Neuron (in vitro differentiated cells): ENCODE data around the gene BRD7.

ENCODE experiments used
- H2AFZ ChIP-seq: one replicate; pipeline ENCODE4 v1.6.1; 2013; ENCODE audit warnings: low read depth, mild to moderate bottlenecking, inconsistent platforms, low read length, moderate library complexity
- H3K27me3 ChIP-seq: one replicate; pipeline ENCODE4 v1.6.1; 2013; ENCODE audit warnings: low read length; ENCODE audit not compliant: insufficient read depth
- H3K36me3 ChIP-seq: one replicate; pipeline ENCODE4 v1.6.1; 2013; ENCODE audit warnings: low read length; ENCODE audit not compliant: insufficient read depth
- H3K4me1 ChIP-seq: one replicate; pipeline ENCODE4 v1.6.1; 2013; ENCODE audit warnings: low read length; ENCODE audit not compliant: insufficient read depth
- H3K4me3 ChIP-seq: 2 replicates; pipeline ENCODE4 v1.5.1; 2013; ENCODE audit warnings: mild to moderate bottlenecking, low read length, moderate library complexity
- H3K9me3 ChIP-seq: one replicate; pipeline ENCODE4 v1.6.1; 2013; ENCODE audit warnings: low read length

Gene BRD7

GRCh38 chr16:50381679-50382440, 13.1 kb upstream of the BRD7 start:
- H3K4me3 ChIP-seq = no peak overlapping the region
- H2AFZ ChIP-seq = no peak overlapping the region
- no peaks in the 10 kb centered on the region for H3K27me3 ChIP-seq
- H3K36me3 ChIP-seq = no peaks in the 10 kb centered on the region
- no peaks in the 10 kb centered on the region for H3K9me3 ChIP-seq
- peaks cover 7% of the 10 kb centered on the region for H3K4me1 ChIP-seq

DNA sequence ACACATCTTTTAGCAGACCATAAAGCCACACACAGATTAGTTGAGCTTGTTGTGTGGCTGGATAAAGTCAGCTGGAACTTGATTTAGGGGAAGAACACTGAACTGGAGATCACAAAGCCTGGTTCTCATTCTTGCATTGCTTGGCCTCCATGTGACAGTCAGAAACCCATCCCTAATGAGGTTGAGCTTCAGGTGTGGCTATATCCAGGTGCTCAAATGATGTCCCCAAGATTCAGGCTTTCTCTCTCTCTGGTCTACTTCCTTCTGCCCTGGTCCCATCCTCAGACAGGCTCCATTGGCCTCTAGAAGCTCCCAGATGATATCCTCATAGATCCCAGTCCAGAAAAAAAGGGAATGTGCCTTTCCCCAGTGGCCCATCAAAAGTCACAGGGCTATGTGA, 9.6 kb upstream of the BRD7 start:
- no peaks in the 10 kb centered on the region for H3K27me3 ChIP-seq
- H3K4me1 ChIP-seq = no peaks in the 10 kb centered on the region
- no peak overlapping the region for H3K4me3 ChIP-seq
- H2AFZ ChIP-seq = no peak overlapping the region
- H3K36me3 ChIP-seq = no peaks in the 10 kb centered on the region
- H3K9me3 ChIP-seq = no peaks in the 10 kb centered on the region

GRCh38 chr16:50377001-50377400, 8.2 kb upstream of the BRD7 start:
- Histone ChIP-seq H3K4me3 (no peak overlapping the region), H3K9me3 (no peaks in the 10 kb centered on the region), H3K36me3 (no peaks in the 10 kb centered on the region), H3K27me3 (no peaks in the 10 kb centered on the region), H3K4me1 (no peaks in the 10 kb centered on the region), H2AFZ (no peak overlapping the region)

GRCh38 chr16:50373780-50374179, 5.0 kb upstream of the BRD7 start:
- Histone ChIP-seq H3K9me3 (no peaks in the 10 kb centered on the region), H3K4me1 (no peaks in the 10 kb centered on the region), H2AFZ (no peak overlapping the region), H3K36me3 (no peaks in the 10 kb centered on the region), H3K4me3 (no peak overlapping the region), H3K27me3 (no peaks in the 10 kb centered on the region)

DNA sequence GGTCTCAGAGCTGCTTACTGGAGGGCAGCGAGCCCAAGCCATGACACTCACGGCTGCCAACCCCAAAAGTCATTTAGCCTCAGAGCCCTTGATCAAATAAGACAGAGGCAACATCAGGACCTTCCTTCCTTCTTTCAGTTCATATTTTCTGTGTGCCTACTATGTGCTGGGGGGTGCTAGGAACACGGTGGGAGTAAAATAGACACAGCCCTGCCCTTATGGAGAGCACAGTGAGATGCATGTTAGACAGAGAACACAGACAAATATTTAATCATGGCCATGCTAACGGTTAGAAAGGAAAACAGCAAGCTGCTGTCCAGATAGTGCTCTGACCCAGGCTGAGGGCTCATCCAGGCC, 4.5 kb upstream of the BRD7 start:
- Histone ChIP-seq H3K4me3 (no peak overlapping the region), H2AFZ (no peak overlapping the region), H3K4me1 (no peaks in the 10 kb centered on the region), H3K36me3 (no peaks in the 10 kb centered on the region), H3K9me3 (no peaks in the 10 kb centered on the region), H3K27me3 (no peaks in the 10 kb centered on the region)

DNA sequence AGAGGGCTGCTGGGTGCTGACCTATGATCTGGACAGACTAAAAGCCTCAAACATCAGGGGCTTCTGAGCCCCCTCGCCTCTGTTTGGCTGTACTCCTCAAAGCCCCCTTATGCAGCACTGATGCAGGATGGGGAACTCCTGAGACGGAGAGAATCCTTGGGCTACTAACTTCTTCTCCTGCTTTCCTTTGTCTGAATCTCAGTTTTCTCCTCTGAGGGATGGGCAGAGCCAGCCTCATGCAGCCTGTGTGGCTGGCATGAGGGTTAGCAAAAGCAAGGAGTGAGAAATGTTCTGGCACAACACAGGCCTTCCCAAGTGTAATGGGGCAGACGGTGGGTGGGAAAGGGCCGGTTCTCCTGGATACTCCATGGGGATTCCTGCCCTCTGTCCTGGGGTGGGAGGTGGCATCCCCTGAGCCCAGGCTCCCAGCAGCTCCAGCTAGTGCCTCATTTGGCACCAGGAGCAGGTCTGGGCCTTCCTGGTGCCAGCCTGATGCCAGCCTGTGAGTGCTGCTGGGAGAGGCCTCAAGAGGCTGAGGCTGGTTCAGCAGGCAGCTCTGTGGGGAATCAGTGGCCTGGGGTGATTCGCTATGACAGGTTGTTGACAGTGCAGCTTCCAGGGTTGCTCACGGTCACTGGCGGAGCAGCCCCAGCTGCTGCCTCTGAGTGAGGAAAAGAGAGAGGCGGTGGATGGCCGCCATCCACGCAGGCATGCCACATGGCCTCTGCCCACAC, 4.0 kb upstream of the BRD7 start:
- Histone ChIP-seq H2AFZ (no peak overlapping the region), H3K4me1 (peaks cover 3% of the 10 kb centered on the region), H3K27me3 (no peaks in the 10 kb centered on the region), H3K9me3 (no peaks in the 10 kb centered on the region), H3K4me3 (no peak overlapping the region), H3K36me3 (no peaks in the 10 kb centered on the region)

DNA sequence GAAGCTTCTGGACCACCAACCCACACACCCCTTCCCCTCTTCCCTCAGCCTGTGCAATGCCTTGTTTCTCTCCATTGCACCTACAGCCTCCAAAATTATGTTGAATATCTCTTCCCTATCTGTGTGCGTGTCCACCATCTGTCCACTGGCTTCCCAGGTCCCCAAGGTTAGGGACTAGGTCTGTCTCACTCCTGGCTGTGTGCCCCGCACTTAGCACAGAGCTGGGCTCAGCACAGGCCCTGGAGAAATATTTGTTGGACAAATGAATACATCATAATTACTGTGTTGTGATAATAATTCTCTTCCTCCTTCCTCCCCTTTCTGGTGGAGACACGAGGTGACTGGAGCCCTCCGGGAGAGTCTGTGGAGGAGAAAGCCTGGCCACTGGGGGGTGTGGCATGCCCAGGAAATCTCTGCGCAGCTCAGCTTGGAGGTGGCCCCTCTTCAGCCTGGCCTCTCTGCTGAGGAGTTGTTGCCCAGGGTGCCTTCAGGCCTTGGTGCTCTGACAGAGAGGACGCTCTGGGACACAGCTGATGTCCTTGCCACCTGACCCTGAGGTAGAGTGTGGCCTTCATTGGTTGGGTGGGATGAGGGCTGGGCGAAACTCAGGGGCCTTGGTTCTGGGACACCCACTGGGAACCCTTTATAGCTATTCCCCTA, 3.3 kb upstream of the BRD7 start:
- Histone ChIP-seq H3K9me3 (no peaks in the 10 kb centered on the region), H3K4me3 (no peak overlapping the region), H3K27me3 (no peaks in the 10 kb centered on the region), H2AFZ (no peak overlapping the region), H3K36me3 (peaks cover 3% of the 10 kb centered on the region), H3K4me1 (peaks cover 10% of the 10 kb centered on the region)

DNA sequence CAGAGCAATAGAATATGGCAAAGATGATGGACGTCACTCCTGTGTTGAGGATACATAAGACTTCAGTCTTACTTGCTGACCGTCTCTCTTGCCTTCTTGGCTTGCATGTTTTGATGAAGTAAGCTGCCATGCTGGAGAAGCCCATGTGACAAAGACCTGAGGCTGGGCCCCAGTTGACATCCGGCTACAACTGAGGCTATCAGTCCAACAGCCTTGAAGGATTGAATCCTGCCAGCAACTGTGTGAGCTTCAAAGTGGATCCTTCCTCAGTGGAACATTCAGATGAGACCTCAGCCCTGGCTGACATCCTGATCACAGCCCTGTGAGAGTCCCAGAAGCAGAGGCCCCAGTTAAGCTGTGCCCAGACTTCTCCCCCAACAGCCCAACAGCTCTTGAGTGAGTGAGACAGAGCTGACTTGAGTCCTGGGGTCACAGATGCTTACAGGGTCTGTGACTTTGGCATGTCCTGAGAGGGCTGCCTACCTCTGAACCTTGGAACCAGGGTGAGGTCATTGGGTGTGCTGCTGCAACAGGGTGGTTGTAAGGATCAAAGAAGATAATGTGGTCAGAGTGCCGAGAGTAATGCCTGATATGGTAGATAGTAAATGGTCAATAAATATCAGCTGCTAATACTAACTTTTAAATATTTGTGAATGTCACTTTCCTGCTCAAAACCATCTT, 2.4 kb upstream of the BRD7 start:
- H3K4me3 ChIP-seq = no peak overlapping the region
- peaks cover 12% of the 10 kb centered on the region for H3K36me3 ChIP-seq
- no peaks in the 10 kb centered on the region for H3K27me3 ChIP-seq
- H2AFZ ChIP-seq = no peak overlapping the region
- no peaks in the 10 kb centered on the region for H3K9me3 ChIP-seq
- H3K4me1 ChIP-seq = peaks cover 12% of the 10 kb centered on the region

DNA sequence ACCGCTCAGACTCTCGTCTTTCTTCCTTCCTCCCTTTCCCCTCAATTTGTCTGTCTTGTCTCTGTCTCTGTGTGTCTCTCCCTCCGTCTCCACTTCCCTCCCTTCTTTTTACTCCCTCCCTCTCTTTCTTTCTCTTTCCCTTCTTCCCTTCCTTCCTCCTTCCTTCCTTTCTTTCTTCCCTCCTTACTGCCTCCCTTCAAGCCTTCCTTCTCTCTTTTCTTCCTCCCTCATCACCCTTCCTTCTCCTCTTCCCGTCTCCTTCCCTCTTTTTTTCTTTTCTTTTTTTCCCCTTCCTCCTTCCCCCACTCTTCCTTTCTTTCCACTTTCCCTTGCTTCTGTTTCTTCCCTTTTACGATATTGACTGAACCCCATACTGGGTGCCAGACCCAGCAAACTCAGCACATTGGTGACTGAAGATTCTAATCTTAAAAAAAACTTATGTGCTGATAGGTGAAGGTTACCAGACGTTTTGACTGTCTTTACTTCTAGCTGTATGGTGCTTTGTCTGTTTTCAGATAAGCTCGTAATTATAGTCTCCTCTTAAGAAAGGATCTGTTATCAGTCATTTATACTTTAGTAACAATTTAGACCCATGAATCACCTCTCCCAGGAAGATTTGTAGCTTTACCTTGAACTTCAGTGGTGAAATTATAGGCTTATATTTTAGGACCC, 481 bp upstream of the BRD7 start:
- Histone ChIP-seq H3K36me3 (peaks cover 31% of the 10 kb centered on the region), H3K27me3 (no peaks in the 10 kb centered on the region), H3K4me1 (peaks cover 16% of the 10 kb centered on the region), H2AFZ (peak overlapping the region; percentile 10), H3K4me3 (peak overlapping the region; percentile 50), H3K9me3 (no peaks in the 10 kb centered on the region)

DNA sequence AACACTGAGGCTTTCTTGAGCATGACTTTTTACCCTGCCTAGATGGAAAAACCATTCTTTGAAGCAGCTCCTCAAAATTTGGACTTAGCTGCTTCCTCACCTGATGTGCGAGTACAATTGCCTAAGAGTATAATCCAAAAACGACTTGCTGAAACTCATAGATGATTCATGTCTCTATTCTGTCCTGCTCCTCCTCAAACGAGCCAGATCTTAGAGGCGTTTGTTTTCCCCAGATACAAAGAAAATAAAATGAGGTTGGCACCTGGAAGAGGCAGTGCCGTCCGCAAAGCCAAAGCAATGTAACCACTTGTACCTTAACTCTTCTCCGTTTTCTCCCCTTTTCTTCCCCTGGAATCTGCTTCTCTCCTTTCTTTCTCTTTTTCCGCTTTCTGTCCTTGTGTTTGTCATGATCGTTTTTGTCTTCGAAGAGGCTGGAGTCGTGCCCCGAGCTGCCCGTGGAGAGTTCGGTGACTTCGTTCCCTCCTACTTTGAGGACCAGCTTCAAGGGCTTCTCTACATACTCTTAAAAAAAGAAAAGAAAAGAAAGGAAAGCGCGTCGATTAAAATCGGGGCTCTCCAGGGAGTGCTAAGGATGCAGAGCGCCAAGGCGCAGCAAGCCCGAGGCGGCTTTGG, 895 bp downstream of the BRD7 start:
- H3K36me3 ChIP-seq = peaks cover 41% of the 10 kb centered on the region
- H3K4me3 ChIP-seq = peak overlapping the region; percentile 93
- no peaks in the 10 kb centered on the region for H3K27me3 ChIP-seq
- H3K4me1 ChIP-seq = peaks cover 16% of the 10 kb centered on the region
- H2AFZ ChIP-seq = peak overlapping the region; percentile 49
- no peaks in the 10 kb centered on the region for H3K9me3 ChIP-seq

- no peaks in the 10 kb centered on the region for H3K27me3 ChIP-seq
- no peaks in the 10 kb centered on the region for H3K9me3 ChIP-seq
- H3K4me1 ChIP-seq = peaks cover 16% of the 10 kb centered on the region
- H3K36me3 ChIP-seq = peaks cover 60% of the 10 kb centered on the region
- no peak overlapping the region for H3K4me3 ChIP-seq
- no peak overlapping the region for H2AFZ ChIP-seq
Measured at GRCh38 chr16:50365791-50366575, 2.8 kb downstream of the BRD7 start.

GRCh38 chr16:50363656-50364055, 5.1 kb downstream of the BRD7 start:
- no peak overlapping the region for H2AFZ ChIP-seq
- no peaks in the 10 kb centered on the region for H3K9me3 ChIP-seq
- peaks cover 81% of the 10 kb centered on the region for H3K36me3 ChIP-seq
- H3K4me3 ChIP-seq = no peak overlapping the region
- H3K4me1 ChIP-seq = peaks cover 16% of the 10 kb centered on the region
- H3K27me3 ChIP-seq = no peaks in the 10 kb centered on the region
